ENCODE measurements around the gene KLK10.
"Not testable (repeated sequence)": the region's sequence is repeated elsewhere in the genome, so short reads cannot be mapped to it uniquely, and the experiment has no call there.

KLK10 gene

GRCh38 chr19:50974702-50975556, 44.6 kb downstream of the KLK10 start:
- H3K27ac Mint-ChIP-seq = no peak overlapping the region
- H3K4me3 Mint-ChIP-seq = no peak overlapping the region
- peaks cover 68% of the 10 kb centered on the region for H3K27me3 Mint-ChIP-seq
- H3K36me3 Mint-ChIP-seq (ENCODE audit: low read depth) = no peaks in the 10 kb centered on the region
- no peaks in the 10 kb centered on the region for H3K4me1 Mint-ChIP-seq (ENCODE audit: low read depth)
- no peaks in the 10 kb centered on the region for H3K9me3 Mint-ChIP-seq
- no peak for DNase-seq

GRCh38 chr19:50972795-50973376, 46.6 kb downstream of the KLK10 start:
- H3K36me3 Mint-ChIP-seq (ENCODE audit: low read depth) = no peaks in the 10 kb centered on the region
- no peak for DNase-seq
- H3K9me3 Mint-ChIP-seq = no peaks in the 10 kb centered on the region
- peaks cover 69% of the 10 kb centered on the region for H3K27me3 Mint-ChIP-seq
- no peak overlapping the region for H3K4me3 Mint-ChIP-seq
- no peak overlapping the region for H3K27ac Mint-ChIP-seq
- no peaks in the 10 kb centered on the region for H3K4me1 Mint-ChIP-seq (ENCODE audit: low read depth)

GRCh38 chr19:50969810-50970209, 49.7 kb downstream of the KLK10 start:
- H3K27me3 Mint-ChIP-seq = peaks cover 65% of the 10 kb centered on the region
- not testable (repeated sequence) for H3K9me3 Mint-ChIP-seq; H3K4me3 Mint-ChIP-seq; H3K27ac Mint-ChIP-seq; H3K36me3 Mint-ChIP-seq (ENCODE audit: low read depth); H3K4me1 Mint-ChIP-seq (ENCODE audit: low read depth); DNase-seq

GRCh38 chr19:50969413-50969760, 50.1 kb downstream of the KLK10 start, which contains the start of gene KLK6:
Gene KLK6, minus strand, starts transcription at chr19:50969591. Its CDS starts 1,487 bp downstream, at chr19:50968104.
- DNase-seq = no peak
- no peaks in the 10 kb centered on the region for H3K9me3 Mint-ChIP-seq
- H3K36me3 Mint-ChIP-seq (ENCODE audit: low read depth) = no peaks in the 10 kb centered on the region
- peaks cover 62% of the 10 kb centered on the region for H3K27me3 Mint-ChIP-seq
- H3K27ac Mint-ChIP-seq = no peak within 1 kb of the TSS
- no peaks in the 10 kb centered on the region for H3K4me1 Mint-ChIP-seq (ENCODE audit: low read depth)
- H3K4me3 Mint-ChIP-seq = no peak within 1 kb of the TSS

- Mint-ChIP-seq H3K9me3 (no peaks in the 10 kb centered on the region), H3K4me3 (no peak overlapping the region), H3K27me3 (peaks cover 59% of the 10 kb centered on the region), H3K27ac (no peak overlapping the region), H3K36me3 (ENCODE audit: low read depth) (no peaks in the 10 kb centered on the region), H3K4me1 (ENCODE audit: low read depth) (no peaks in the 10 kb centered on the region)
- no peak for DNase-seq
These were observed 50.6 kb downstream of the KLK10 start for GRCh38 chr19:50968716-50969412.

GRCh38 chr19:50967929-50968715, 51.4 kb downstream of the KLK10 start:
- no peaks in the 10 kb centered on the region for H3K36me3 Mint-ChIP-seq (ENCODE audit: low read depth)
- no peak overlapping the region for H3K27ac Mint-ChIP-seq
- no peak overlapping the region for H3K4me3 Mint-ChIP-seq
- H3K4me1 Mint-ChIP-seq (ENCODE audit: low read depth) = no peaks in the 10 kb centered on the region
- H3K9me3 Mint-ChIP-seq = no peaks in the 10 kb centered on the region
- peaks cover 56% of the 10 kb centered on the region for H3K27me3 Mint-ChIP-seq
- DNase-seq = no peak

- H3K36me3 Mint-ChIP-seq (ENCODE audit: low read depth) = no peaks in the 10 kb centered on the region
- no peak for DNase-seq
- H3K27me3 Mint-ChIP-seq = peaks cover 41% of the 10 kb centered on the region
- H3K9me3 Mint-ChIP-seq = no peaks in the 10 kb centered on the region
- H3K4me1 Mint-ChIP-seq (ENCODE audit: low read depth) = no peaks in the 10 kb centered on the region
- no peak overlapping the region for H3K4me3 Mint-ChIP-seq
- H3K27ac Mint-ChIP-seq = no peak overlapping the region
These were observed 55.2 kb downstream of the KLK10 start for GRCh38 chr19:50964266-50964665.

GRCh38 chr19:50963381-50963780, 56.1 kb downstream of the KLK10 start:
- H3K27me3 Mint-ChIP-seq = peaks cover 46% of the 10 kb centered on the region
- H3K4me1 Mint-ChIP-seq (ENCODE audit: low read depth) = no peaks in the 10 kb centered on the region
- H3K27ac Mint-ChIP-seq = no peak overlapping the region
- no peaks in the 10 kb centered on the region for H3K9me3 Mint-ChIP-seq
- H3K4me3 Mint-ChIP-seq = no peak overlapping the region
- DNase-seq = no peak
- H3K36me3 Mint-ChIP-seq (ENCODE audit: low read depth) = no peaks in the 10 kb centered on the region
